Ecto neural progenitor cell (in vitro differentiated cells): ENCODE results near the gene CCN6.
"Not testable (repeated sequence)": the region's sequence is repeated elsewhere in the genome, so short reads cannot be mapped to it uniquely, and the experiment has no call there.

Experiments
- DNase-seq: peaks from one replicate; pipeline ENCODE4 v3.0.0-alpha.2; 2018; ENCODE audit warnings: low spot score

The CCN6 gene

GRCh38 chr6:112030206-112030960 is 23.5 kb upstream of the CCN6 start:
- no peak for DNase-seq

GRCh38 chr6:112030961-112031660 is 22.8 kb upstream of the CCN6 start:
- DNase-seq = no peak

GRCh38 chr6:112031960-112032359 is 21.9 kb upstream of the CCN6 start:
- no peak for DNase-seq

- no peak for DNase-seq
These were observed 21.2 kb upstream of the CCN6 start for GRCh38 chr6:112032728-112033127.

GRCh38 chr6:112033791-112034615 is 19.9 kb upstream of the CCN6 start:
- no peak for DNase-seq

GRCh38 chr6:112034616-112034995 is 19.3 kb upstream of the CCN6 start:
- no peak for DNase-seq

- no peak for DNase-seq
These were observed 17.7 kb upstream of the CCN6 start for GRCh38 chr6:112036088-112036637.

GRCh38 chr6:112037783-112038216 is 16.1 kb upstream of the CCN6 start:
- DNase-seq = no peak

- no peak for DNase-seq
These were observed 15.6 kb upstream of the CCN6 start for GRCh38 chr6:112038268-112038667.

GRCh38 chr6:112038756-112039430 is 15.0 kb upstream of the CCN6 start:
- no peak for DNase-seq

GRCh38 chr6:112039431-112039770 is 14.5 kb upstream of the CCN6 start:
- no peak for DNase-seq

- no peak for DNase-seq
These were observed 12.9 kb upstream of the CCN6 start for GRCh38 chr6:112040956-112041355.

- DNase-seq = no peak
These were observed 12.4 kb upstream of the CCN6 start for GRCh38 chr6:112041535-112041934.

GRCh38 chr6:112043032-112044007 is 10.6 kb upstream of the CCN6 start:
- DNase-seq = peak; percentile 94

GRCh38 chr6:112044196-112044595 is 9.7 kb upstream of the CCN6 start:
- no peak for DNase-seq

GRCh38 chr6:112044856-112045255 is 9.0 kb upstream of the CCN6 start:
- DNase-seq = no peak

GRCh38 chr6:112047523-112047922 is 6.4 kb upstream of the CCN6 start:
- DNase-seq = not testable (repeated sequence)

GRCh38 chr6:112049026-112049799 is 4.7 kb upstream of the CCN6 start:
- DNase-seq = no peak

- DNase-seq = no peak
These were observed 3.9 kb upstream of the CCN6 start for GRCh38 chr6:112049996-112050395.

GRCh38 chr6:112050429-112050828 is 3.5 kb upstream of the CCN6 start:
- no peak for DNase-seq
